Smooth muscle cell (in vitro differentiated cells): Measurements from ENCODE around the gene PREX1. TPM values are rescaled to one million over a fixed set of nuclear protein-coding genes. Genes with fewer than 3 reads are reported as not detected.

Source experiments
- DNase-seq: peaks from one replicate; lab custom pipeline; 2025; ENCODE audit not compliant: unreplicated experiment; lab: John Stamatoyannopoulos, UW
- H2AFZ ChIP-seq: fragments of 200-600 bp; sonication (generic); 2 replicates; pipeline ENCODE4 v1.6.0; 2016; ENCODE audit warnings: antibody characterized with exemption, low read depth, mild to moderate bottlenecking
- H3F3A ChIP-seq: fragments of 200-600 bp; sonication (generic); 2 replicates; pipeline ENCODE4 v1.6.0; 2017; ENCODE audit warnings: antibody characterized with exemption, low read depth
- H3K27ac ChIP-seq: fragments of 200-600 bp; sonication (generic); 2 replicates; pipeline ENCODE4 v1.5.1; 2016; ENCODE audit warnings: low read depth, mild to moderate bottlenecking
- H3K27me3 ChIP-seq: fragments of 200-600 bp; sonication (generic); 2 replicates; pipeline ENCODE4 v1.6.1; 2016; ENCODE audit warnings: low read depth, mild to moderate bottlenecking
- H3K36me3 ChIP-seq: fragments of 200-600 bp; sonication (generic); 2 replicates; pipeline ENCODE4 v1.5.1; 2016; ENCODE audit warnings: low read depth
- H3K4me1 ChIP-seq: fragments of 200-600 bp; sonication (generic); 2 replicates; pipeline ENCODE4 v1.5.1; 2016; ENCODE audit warnings: low read depth
- H3K4me2 ChIP-seq: fragments of 200-600 bp; sonication (generic); 2 replicates; pipeline ENCODE4 v1.6.0; 2016; ENCODE audit warnings: mild to moderate bottlenecking
- H3K4me3 ChIP-seq: fragments of 200-600 bp; sonication (generic); 2 replicates; pipeline ENCODE4 v1.5.1; 2016; ENCODE audit warnings: mild to moderate bottlenecking
- H3K79me2 ChIP-seq: fragments of 200-600 bp; sonication (generic); 2 replicates; pipeline ENCODE4 v1.6.0; 2016; ENCODE audit warnings: low read depth, mild to moderate bottlenecking
- H3K9ac ChIP-seq: fragments of 200-600 bp; sonication (generic); 2 replicates; pipeline ENCODE4 v1.6.0; 2016; ENCODE audit warnings: low read depth
- H3K9me3 ChIP-seq: fragments of 200-600 bp; sonication (generic); replicated peaks from 2 replicates; pipeline ENCODE4 v1.5.1; 2016; ENCODE audit warnings: low read depth
- H4K20me1 ChIP-seq: fragments of 200-600 bp; sonication (generic); 2 replicates; pipeline ENCODE4 v1.6.0; 2016; ENCODE audit warnings: low read depth
- CTCF ChIP-seq: fragments of 200-600 bp; sonication (generic); IDR thresholded peaks from 2 replicates; pipeline ENCODE4 v1.5.1; 2017; ENCODE audit warnings: borderline replicate concordance, mild to moderate bottlenecking, antibody characterized with exemption; ENCODE audit not compliant: insufficient read depth, poor library complexity, severe bottlenecking
- WGBS: methylation state at CpG from one replicate; pipeline ENCODE4 v1.1.7; 2016; ENCODE audit warnings: low lambda C conversion rate; 5-methylcytosine and 5-hydroxymethylcytosine counted together
- polyA plus RNA-seq: library from polyadenylated mRNA; unstranded; fragments of >200 nt; fragmentation: Nextera tagmentation; extraction: Ambion mirVana; gene quantifications from 2 replicates; pipeline ENCODE4 v1.2.1, GENCODE V29; 2016
- total RNA-seq: library from RNA; depleted of rRNA; stranded (reverse); fragments of >200 nt; gene quantifications from 2 replicates; pipeline ENCODE4 v1.2.3, GENCODE V29; 2014

The PREX1 gene
- total and polyA plus RNA-seq, 2 experiments from 2014 or later, result 0.04 to 0.30 TPM

DNA sequence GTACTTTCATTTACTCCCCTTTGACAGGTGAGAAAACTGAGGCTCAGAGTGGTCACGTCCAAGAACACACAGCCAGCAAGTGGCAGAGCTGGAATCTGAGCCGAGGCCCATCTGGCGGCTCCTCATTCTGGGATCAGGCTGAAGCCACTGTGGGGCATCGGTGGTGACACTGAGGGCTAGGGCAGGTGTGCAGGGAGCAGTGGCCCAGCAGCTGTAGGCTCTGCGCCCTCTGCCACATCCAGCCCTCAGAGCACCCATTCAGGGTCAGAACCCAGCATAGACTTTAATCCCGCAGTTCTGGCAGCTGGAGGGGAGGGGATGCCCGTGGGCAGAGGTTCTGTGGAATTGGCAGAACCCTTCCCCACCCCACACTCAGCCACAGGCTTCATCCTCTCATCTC, 210.3 kb downstream of the PREX1 start:
- Histone ChIP-seq H3K27me3 (no peaks in the 10 kb centered on the region), H2AFZ (no peak overlapping the region), H3K4me3 (no peak overlapping the region), H3K9ac (no peak overlapping the region), H3F3A (no peaks in the 10 kb centered on the region), H4K20me1 (no peaks in the 10 kb centered on the region), H3K36me3 (no peaks in the 10 kb centered on the region), H3K27ac (no peak overlapping the region), H3K4me1 (no peaks in the 10 kb centered on the region), H3K79me2 (no peaks in the 10 kb centered on the region), H3K4me2 (no peak overlapping the region), H3K9me3 (no peaks in the 10 kb centered on the region)
- no peak for TF ChIP-seq CTCF
- DNase-seq, result no peak
- WGBS, result 96% methylated on average over 7 of the region's 7 CpGs

GRCh38 chr20:48616481-48616880, 211.3 kb downstream of the PREX1 start:
- H2AFZ ChIP-seq, result no peak overlapping the region
- WGBS, result 86% methylated on average over 7 of the region's 7 CpGs
- no peaks in the 10 kb centered on the region for H4K20me1 ChIP-seq
- no peak overlapping the region for H3K27ac ChIP-seq
- no peak overlapping the region for H3K4me3 ChIP-seq
- no peak for TF ChIP-seq CTCF
- H3K36me3 ChIP-seq, result no peaks in the 10 kb centered on the region
- no peak for DNase-seq
- H3K4me2 ChIP-seq, result no peak overlapping the region
- no peak overlapping the region for H3K9ac ChIP-seq
- no peaks in the 10 kb centered on the region for H3K4me1 ChIP-seq
- H3F3A ChIP-seq, result no peaks in the 10 kb centered on the region
- no peaks in the 10 kb centered on the region for H3K27me3 ChIP-seq
- no peaks in the 10 kb centered on the region for H3K79me2 ChIP-seq
- H3K9me3 ChIP-seq, result no peaks in the 10 kb centered on the region

GRCh38 chr20:48615871-48616270, 211.9 kb downstream of the PREX1 start:
- no peak for TF ChIP-seq CTCF
- H3F3A ChIP-seq, result no peaks in the 10 kb centered on the region
- no peaks in the 10 kb centered on the region for H3K9me3 ChIP-seq

GRCh38 chr20:48614593-48615274, 213.1 kb downstream of the PREX1 start:
- TF ChIP-seq CTCF, result no peak
- 82% methylated on average over 12 of the region's 12 CpGs for WGBS
- no peaks in the 10 kb centered on the region for H3K9me3 ChIP-seq
- H2AFZ ChIP-seq, result no peak overlapping the region
- no peak overlapping the region for H3K9ac ChIP-seq
- H3K27ac ChIP-seq, result no peak overlapping the region
- H3K4me2 ChIP-seq, result no peak overlapping the region
- H3F3A ChIP-seq, result no peaks in the 10 kb centered on the region
- no peaks in the 10 kb centered on the region for H3K27me3 ChIP-seq
- no peaks in the 10 kb centered on the region for H4K20me1 ChIP-seq
- H3K4me1 ChIP-seq, result no peaks in the 10 kb centered on the region
- H3K79me2 ChIP-seq, result no peaks in the 10 kb centered on the region
- DNase-seq, result no peak
- H3K36me3 ChIP-seq, result no peaks in the 10 kb centered on the region
- no peak overlapping the region for H3K4me3 ChIP-seq

More at GRCh38 chr20:48615871-48616270, 211.9 kb downstream of the PREX1 start:
- Histone ChIP-seq H3K4me1 (no peaks in the 10 kb centered on the region), H4K20me1 (no peaks in the 10 kb centered on the region), H3K4me3 (no peak overlapping the region), H3K36me3 (no peaks in the 10 kb centered on the region), H2AFZ (no peak overlapping the region), H3K9ac (no peak overlapping the region), H3K27me3 (no peaks in the 10 kb centered on the region), H3K27ac (no peak overlapping the region), H3K4me2 (no peak overlapping the region), H3K79me2 (no peaks in the 10 kb centered on the region)
- WGBS, result 92% methylated on average over 3 of the region's 3 CpGs
- DNase-seq, result no peak
